Activated T-cell treated with anti-CD3 and anti-CD28 coated beads, Interleukin-2, amount 50 U/mL, for 24 hours (primary cell): ENCODE data around the gene SIGLEC7.
"Not testable (repeated sequence)": the region's sequence is repeated elsewhere in the genome, so short reads cannot be mapped to it uniquely, and the experiment has no call there.

Experiments
- DNase-seq: peaks from one replicate; pipeline ENCODE4 v3.0.0-alpha.2; 2020
- H3K27ac Mint-ChIP-seq: 2 replicates; pipeline ENCODE4 v1.8.0; 2020; ENCODE audit warnings: mild to moderate bottlenecking, mixed read lengths
- H3K27me3 Mint-ChIP-seq: 2 replicates; pipeline ENCODE4 v1.8.0; 2020; ENCODE audit warnings: mixed read lengths
- H3K36me3 Mint-ChIP-seq: 2 replicates; pipeline ENCODE4 v1.8.0; 2020; ENCODE audit warnings: low read depth, mixed read lengths
- H3K4me1 Mint-ChIP-seq: 2 replicates; pipeline ENCODE4 v1.8.0; 2020; ENCODE audit warnings: low read depth, mixed read lengths
- H3K4me3 Mint-ChIP-seq: 2 replicates; pipeline ENCODE4 v1.8.0; 2020; ENCODE audit warnings: mild to moderate bottlenecking, moderate library complexity, mixed read lengths
- H3K9me3 Mint-ChIP-seq: 2 replicates; pipeline ENCODE4 v1.8.0; 2020; ENCODE audit warnings: mixed read lengths

The SIGLEC7 gene

DNA sequence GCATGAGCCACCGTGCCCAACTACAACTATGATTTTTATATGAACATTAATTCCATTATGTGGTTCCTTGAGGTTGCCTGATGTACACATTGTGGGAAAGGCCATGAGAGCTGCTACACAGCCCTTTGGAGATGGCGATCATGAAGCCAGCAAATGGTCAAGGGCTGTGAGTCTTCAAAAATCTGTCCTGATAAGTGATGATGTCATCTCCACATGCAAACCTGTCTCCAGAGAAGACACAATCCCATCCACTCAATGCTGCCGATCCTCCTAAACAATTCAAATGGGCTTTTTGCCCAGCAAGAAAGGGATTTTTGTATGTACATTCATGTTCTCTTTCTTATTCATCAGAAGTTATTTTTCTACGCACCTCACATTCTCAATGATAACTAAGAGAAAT lies 17.6 kb downstream of the SIGLEC7 start:
- Mint-ChIP-seq H3K4me3 (no peak overlapping the region), H3K36me3 (no peaks in the 10 kb centered on the region), H3K27ac (no peak overlapping the region), H3K4me1 (peaks cover 10% of the 10 kb centered on the region), H3K27me3 (peaks cover 3% of the 10 kb centered on the region), H3K9me3 (no peaks in the 10 kb centered on the region)
- DNase-seq: no peak

DNA sequence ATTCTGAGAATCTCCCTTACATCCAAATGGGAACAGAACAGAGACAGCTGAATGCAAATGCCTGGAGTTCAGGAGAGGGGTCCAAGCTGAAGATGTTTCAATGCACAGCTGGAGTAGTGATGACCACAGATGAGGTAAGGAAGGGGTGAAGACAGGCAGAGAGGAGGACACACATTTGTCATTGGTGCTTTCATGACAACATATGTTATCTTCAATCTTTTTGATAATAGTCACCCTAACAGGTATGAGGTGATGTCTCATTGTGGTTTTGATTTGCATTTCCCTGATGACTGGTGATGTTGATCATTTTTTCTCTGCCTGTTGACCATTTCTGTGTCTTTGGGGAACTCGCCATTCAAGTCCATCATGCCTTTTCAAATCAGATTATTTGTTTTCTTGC lies 19.2 kb downstream of the SIGLEC7 start:
- Mint-ChIP-seq H3K27me3 (no peaks in the 10 kb centered on the region), H3K4me1 (peaks cover 10% of the 10 kb centered on the region), H3K27ac (no peak overlapping the region), H3K9me3 (no peaks in the 10 kb centered on the region), H3K36me3 (no peaks in the 10 kb centered on the region), H3K4me3 (no peak overlapping the region)
- no peak for DNase-seq

DNA sequence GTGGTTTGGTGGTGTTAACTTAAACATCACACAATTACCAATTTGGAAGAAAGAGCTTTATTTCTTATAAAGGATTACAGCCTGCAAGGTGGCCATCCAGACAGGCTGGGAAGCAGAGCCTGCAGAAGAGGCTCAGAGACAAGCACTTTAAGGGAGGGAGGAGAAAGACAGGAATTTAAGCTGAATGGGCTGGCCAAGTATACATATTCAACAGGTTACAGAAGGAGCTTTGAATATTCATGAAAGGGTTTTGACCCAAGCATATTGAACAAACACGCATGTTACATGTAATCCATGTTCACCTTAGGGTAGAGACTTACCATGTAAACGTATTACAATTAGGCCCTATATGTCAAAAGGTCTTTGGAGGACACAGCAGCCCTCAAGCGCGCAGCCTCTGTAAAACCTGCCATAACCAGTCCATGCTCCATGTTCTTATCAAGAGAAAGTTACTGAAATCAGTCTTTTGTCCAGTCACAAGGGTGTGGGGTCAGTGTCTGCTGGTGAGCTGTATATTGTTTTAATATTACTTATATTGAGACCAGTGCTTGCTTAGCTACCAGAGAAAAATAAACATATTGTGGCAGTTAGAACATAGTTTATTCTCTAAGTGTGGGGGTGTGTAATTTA lies 19.9 kb downstream of the SIGLEC7 start:
- Mint-ChIP-seq H3K4me1 (peaks cover 15% of the 10 kb centered on the region), H3K4me3 (no peak overlapping the region), H3K27me3 (no peaks in the 10 kb centered on the region), H3K27ac (no peak overlapping the region), H3K36me3 (no peaks in the 10 kb centered on the region), H3K9me3 (no peaks in the 10 kb centered on the region)
- no peak for DNase-seq

DNA sequence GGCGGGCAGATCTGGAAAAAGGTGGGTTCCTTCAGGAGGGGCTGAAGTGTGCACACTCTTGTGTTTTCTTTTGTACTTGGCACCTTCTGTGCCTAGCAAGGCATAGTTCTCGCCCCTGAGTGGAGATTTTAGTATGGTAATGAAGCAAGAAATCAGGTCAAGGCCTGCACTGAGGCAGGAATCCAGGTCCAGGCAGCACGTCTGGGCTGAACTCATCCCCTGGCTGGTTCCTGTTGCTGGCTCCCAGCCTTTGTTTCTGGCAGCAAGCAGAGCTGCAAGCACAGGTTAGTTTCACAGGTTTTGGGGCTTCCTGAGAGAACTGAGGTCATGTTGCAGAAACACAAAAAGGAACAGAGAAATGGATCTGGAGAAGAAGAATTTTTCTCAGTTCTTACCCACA lies 21.2 kb downstream of the SIGLEC7 start:
- Mint-ChIP-seq H3K4me1 (peaks cover 24% of the 10 kb centered on the region), H3K27me3 (no peaks in the 10 kb centered on the region), H3K27ac (no peak overlapping the region), H3K9me3 (no peaks in the 10 kb centered on the region), H3K4me3 (no peak overlapping the region), H3K36me3 (no peaks in the 10 kb centered on the region)
- DNase-seq: no peak

DNA sequence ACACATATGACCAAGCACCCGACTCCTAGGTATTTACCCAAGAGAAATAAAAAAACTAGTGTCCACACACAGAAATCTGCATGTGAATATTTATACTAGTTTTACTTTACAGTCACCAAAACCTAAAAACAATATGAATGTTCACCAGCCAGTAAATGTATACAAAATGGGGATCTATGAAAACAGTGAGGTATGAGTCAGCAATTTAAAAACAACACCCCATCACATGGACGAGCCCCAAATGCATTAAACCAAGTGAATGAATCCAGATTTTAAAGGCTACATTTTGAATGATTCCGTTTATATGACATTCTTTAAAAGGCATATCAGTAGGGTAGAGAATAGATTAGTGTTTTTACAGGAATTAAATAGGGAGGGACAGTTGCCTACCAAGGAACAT lies 22.1 kb downstream of the SIGLEC7 start:
- Mint-ChIP-seq H3K27me3 (no peaks in the 10 kb centered on the region), H3K27ac (no peak overlapping the region), H3K9me3 (no peaks in the 10 kb centered on the region), H3K4me3 (no peak overlapping the region), H3K4me1 (peaks cover 28% of the 10 kb centered on the region), H3K36me3 (no peaks in the 10 kb centered on the region)
- DNase-seq: no peak

DNA sequence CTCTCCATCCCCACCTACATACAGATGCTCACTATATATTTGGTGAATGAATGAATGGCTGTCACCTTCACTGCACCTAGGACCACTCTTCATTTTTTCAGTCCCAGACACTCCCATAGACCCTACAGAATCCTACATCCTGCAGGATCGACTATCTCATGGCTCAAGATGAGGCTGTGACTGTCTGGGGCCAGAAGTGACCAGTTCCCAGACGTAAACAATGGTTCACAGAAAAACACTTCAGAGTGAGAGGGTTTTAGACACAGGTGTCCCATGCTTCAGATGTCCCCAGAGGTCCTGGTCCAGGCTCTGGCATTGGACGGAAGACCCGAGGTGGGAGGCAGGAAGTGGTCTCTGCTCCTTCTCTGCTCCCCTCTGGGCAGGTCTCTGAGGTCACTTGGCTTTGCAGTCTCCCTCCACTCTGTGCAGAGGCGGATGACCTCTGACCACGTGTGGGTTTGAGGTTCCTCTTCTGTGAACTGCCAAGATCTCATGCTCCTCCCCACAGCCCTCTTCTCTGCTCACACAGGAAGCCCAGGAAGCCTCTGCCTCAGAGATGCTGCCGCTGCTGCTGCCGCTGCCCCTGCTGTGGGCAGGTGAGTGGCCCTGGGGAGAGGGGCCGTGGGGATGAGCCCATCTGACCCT lies 24.9 kb downstream of the SIGLEC7 start:
- peak; percentile 38 for DNase-seq
- H3K4me3 Mint-ChIP-seq: no peak overlapping the region
- no peaks in the 10 kb centered on the region for H3K27me3 Mint-ChIP-seq
- H3K4me1 Mint-ChIP-seq: peaks cover 26% of the 10 kb centered on the region
- no peaks in the 10 kb centered on the region for H3K9me3 Mint-ChIP-seq
- no peaks in the 10 kb centered on the region for H3K36me3 Mint-ChIP-seq
- H3K27ac Mint-ChIP-seq: peak overlapping the region; percentile 5

DNA sequence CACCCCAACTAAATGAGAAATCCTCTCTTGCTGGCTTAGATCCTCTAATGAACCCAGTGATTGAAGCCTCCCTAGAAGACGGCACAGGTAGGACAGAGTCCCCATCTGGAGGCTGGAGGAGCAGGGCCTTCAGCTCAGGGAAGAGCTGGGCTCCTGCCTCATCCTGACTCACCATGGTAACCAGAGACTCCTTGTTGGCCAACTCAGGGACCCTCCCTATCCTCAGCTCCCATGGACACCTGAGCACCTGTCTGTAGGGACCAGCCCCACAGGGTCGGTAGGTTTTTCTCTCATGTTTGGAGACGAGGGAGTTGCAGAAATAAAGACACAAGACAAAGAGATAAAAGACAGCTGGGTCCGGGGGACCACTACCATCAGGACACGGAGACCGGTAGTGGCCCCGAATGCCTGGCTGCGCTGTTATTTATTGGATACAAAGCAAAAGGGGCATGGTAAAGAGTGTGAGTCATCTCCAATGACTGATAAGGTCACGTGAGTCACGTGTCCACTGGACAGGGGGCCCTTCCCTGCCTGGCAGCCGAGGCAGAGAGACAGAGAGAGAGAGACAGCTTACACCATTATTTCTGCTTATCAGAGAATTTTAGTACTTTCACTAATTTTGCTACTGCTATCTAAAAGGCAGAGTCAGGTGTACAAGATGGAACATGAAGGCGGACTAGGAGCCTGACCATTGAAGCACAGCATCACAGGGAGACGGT lies 26.6 kb downstream of the SIGLEC7 start:
- no peak overlapping the region for H3K27ac Mint-ChIP-seq
- H3K27me3 Mint-ChIP-seq: no peaks in the 10 kb centered on the region
- H3K4me3 Mint-ChIP-seq: no peak overlapping the region
- H3K36me3 Mint-ChIP-seq: no peaks in the 10 kb centered on the region
- DNase-seq: no peak
- H3K4me1 Mint-ChIP-seq: peaks cover 26% of the 10 kb centered on the region
- no peaks in the 10 kb centered on the region for H3K9me3 Mint-ChIP-seq

DNA sequence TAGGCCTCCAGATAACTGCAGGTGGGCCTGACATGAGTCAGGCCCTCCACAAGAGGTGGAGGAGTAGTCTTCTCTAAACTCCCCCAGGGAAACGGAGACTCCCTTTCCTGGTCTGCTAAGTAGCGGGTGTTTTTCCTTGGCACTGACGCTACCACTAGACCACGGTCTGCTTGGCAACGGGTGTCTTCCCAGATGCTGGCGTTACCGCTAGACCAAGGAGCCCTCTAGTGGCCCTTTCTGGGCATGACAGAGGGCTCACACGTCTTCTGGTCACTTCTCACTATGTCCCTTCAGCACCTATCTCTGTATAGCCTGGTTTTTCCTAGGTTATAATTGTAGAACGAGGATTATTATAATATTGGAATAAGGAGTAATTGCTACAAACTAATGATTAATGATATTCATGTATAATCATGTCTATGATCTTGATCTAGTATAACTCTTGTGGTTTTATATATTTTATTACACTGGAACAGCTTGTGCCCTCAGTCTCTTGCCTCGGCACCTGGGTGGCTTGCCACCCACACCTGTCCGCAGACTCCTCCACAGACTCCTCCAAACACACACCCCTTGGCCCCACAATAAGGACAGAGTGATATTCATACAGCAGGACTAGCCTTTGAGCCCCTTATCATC lies 27.3 kb downstream of the SIGLEC7 start:
- not testable (repeated sequence) for H3K4me3 Mint-ChIP-seq, H3K9me3 Mint-ChIP-seq, H3K36me3 Mint-ChIP-seq, H3K27ac Mint-ChIP-seq, H3K27me3 Mint-ChIP-seq
- peak; percentile 78 for DNase-seq
- H3K4me1 Mint-ChIP-seq: peaks cover 26% of the 10 kb centered on the region

DNA sequence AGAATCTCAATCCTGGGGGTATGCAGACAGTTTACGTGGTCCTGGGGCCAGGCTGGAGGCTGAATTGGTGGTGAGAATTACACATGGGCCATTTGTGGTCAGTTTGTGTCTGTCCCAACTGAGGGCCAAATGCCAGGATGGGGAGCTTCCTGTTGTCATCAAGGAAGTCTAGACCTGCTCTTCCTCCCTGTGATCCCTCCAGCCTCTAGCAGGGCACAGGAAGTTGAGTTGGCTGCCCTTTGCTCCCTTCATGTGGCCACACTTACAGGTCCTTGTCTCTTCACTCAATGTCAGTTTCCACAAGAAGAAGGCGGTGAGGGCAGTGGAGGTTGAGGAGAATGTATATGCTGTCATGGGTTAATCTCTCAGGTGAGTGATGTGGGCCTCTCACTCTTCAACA lies 30.1 kb downstream of the SIGLEC7 start:
- H3K4me1 Mint-ChIP-seq: peaks cover 18% of the 10 kb centered on the region
- no peaks in the 10 kb centered on the region for H3K27me3 Mint-ChIP-seq
- H3K4me3 Mint-ChIP-seq: no peak overlapping the region
- H3K9me3 Mint-ChIP-seq: no peaks in the 10 kb centered on the region
- H3K36me3 Mint-ChIP-seq: no peaks in the 10 kb centered on the region
- H3K27ac Mint-ChIP-seq: no peak overlapping the region
- DNase-seq: no peak

DNA sequence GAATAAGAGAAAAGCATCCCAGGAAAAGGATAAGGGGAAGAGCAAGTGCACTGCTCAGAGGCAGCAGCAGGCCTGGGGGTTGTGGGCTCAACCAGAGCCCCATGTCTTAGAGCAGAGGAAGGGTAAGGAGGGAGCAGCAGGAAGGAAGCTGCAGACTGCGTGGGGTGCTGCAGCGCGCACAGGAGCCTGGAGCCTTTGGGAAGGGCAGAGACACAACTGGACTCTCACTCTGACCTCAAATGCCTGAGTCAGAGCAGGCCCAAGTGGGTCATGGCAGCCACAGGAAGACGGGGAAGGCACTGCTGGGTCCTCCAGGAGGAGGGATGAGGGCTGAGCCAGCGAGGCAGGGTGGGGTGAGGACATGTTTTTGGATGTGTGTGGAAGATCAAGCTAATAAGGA lies 31.6 kb downstream of the SIGLEC7 start:
- Mint-ChIP-seq H3K27ac (no peak overlapping the region), H3K9me3 (no peaks in the 10 kb centered on the region), H3K27me3 (no peaks in the 10 kb centered on the region), H3K36me3 (no peaks in the 10 kb centered on the region), H3K4me1 (peaks cover 5% of the 10 kb centered on the region), H3K4me3 (no peak overlapping the region)
- DNase-seq: no peak

DNA sequence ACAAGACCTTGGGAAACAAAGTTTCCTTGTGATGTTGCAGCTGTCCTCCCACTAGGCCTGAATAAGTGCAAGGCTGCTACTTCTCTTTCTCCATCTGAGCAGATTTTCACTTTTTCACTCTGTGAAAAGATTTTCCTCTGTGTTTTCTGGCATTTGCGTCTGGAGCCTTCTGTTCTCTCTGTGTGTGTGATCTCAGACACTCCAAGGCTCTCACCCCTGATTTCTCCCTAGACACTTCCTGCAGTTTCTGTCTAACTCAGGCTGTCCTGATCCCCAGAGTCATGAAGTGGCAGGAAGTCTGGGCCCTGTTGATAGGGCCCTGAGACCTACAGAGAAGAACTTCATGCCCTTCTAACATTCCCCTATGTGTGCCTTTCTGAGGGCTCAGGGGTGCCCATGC lies 37.2 kb downstream of the SIGLEC7 start:
- Mint-ChIP-seq H3K27ac (no peak overlapping the region), H3K36me3 (no peaks in the 10 kb centered on the region), H3K9me3 (no peaks in the 10 kb centered on the region), H3K4me1 (no peaks in the 10 kb centered on the region), H3K4me3 (no peak overlapping the region), H3K27me3 (peaks cover 17% of the 10 kb centered on the region)
- DNase-seq: no peak

DNA sequence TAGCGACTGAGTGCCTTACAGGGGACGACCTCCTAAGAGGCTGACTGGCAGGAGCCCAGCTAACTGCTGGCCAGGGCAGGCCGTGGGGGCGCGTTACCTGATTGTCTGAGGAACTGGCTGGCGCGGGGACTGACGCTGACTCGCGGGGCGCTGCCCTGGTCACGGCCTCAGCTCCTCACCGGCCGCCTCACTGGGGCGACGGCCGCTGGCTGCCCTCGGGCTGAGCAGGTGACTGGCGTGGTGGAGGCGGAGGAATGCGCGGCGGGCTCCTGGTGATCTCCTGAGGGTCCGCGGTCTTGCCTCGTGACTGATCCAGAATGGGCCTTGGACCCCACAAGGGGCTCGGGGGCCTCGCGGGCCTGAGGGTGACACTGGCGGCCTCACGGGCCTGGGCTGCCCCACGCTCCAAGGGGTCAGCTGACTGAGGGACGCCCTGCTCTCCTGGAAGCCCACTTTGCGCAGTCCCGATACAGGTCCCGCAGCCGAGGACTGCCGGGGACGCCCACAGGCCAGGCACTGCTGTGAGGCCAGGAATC lies 39.3 kb downstream of the SIGLEC7 start:
- no peaks in the 10 kb centered on the region for H3K36me3 Mint-ChIP-seq
- H3K4me1 Mint-ChIP-seq: no peaks in the 10 kb centered on the region
- no peak overlapping the region for H3K4me3 Mint-ChIP-seq
- H3K9me3 Mint-ChIP-seq: no peaks in the 10 kb centered on the region
- peaks cover 36% of the 10 kb centered on the region for H3K27me3 Mint-ChIP-seq
- no peak overlapping the region for H3K27ac Mint-ChIP-seq
- DNase-seq: no peak

DNA sequence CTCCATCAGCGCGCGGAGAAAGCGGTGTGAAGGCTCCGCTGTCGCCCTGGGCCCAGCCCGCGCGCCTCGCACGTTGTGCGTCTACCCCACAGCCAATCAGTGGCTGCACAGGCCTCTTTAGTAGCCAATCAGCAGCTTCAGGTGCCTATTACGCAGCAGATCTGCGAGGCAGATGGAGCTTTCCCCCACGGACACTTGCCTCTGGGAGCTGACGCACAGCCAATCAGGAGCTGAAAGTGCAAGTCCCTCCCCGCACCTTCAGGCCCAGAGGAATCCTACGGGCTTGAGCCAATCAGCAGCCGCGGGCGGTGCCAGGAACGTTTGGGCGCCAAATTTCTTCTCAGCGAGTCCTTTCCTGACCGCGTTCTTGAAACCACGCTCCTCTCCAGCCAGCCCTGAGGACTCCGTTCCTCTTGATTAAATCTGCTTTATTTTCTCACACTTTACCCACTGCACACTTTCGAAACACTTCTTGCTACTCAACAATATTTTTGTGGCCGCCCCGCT lies 39.9 kb downstream of the SIGLEC7 start:
- Mint-ChIP-seq H3K9me3 (no peaks in the 10 kb centered on the region), H3K36me3 (no peaks in the 10 kb centered on the region), H3K4me3 (no peak overlapping the region), H3K4me1 (no peaks in the 10 kb centered on the region), H3K27ac (no peak overlapping the region), H3K27me3 (peaks cover 36% of the 10 kb centered on the region)
- no peak for DNase-seq

DNA sequence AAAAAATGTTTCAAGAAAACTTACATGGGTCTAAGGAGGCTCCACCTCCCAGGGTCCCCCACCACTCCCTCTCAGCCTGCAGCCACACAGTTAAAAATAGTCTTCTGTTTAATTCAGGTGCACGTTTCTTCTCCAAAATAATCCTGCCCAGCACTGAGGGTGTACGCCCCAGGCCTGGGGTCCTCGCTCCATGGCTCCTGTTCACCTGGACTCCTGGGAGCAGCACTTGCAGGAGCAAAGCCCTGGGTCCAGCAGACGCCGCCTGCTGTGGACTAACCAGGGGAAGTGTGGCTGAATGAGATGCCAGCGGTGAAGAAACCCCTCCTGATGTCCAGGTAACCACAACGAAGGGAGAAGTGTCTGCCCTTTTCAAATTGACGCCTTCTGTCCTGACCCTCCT lies 41.5 kb downstream of the SIGLEC7 start:
- H3K36me3 Mint-ChIP-seq: no peaks in the 10 kb centered on the region
- H3K27me3 Mint-ChIP-seq: peaks cover 36% of the 10 kb centered on the region
- DNase-seq: no peak
- no peak overlapping the region for H3K27ac Mint-ChIP-seq
- no peaks in the 10 kb centered on the region for H3K9me3 Mint-ChIP-seq
- no peak overlapping the region for H3K4me3 Mint-ChIP-seq
- H3K4me1 Mint-ChIP-seq: no peaks in the 10 kb centered on the region
